Tibial artery (tissue), 4 donors: Measurements from ENCODE around the gene PHLDB1.

ENCODE experiments used
- DNase-seq, 2 donors: peaks; one replicate each; pipeline ENCODE4 v3.0.0-alpha.2; 2019
- H3K27ac ChIP-seq, 2 donors: fragments of 200-600 bp; sonication (generic) in 1 of 2; 1 replicate in 1 of 2; 2 replicates in 1 of 2; pipeline ENCODE4 v1.5.1; 2018 to 2019; ENCODE audit warnings: mild to moderate bottlenecking in 1 of 2
- H3K27me3 ChIP-seq, 2 donors: fragments of 200-600 bp; sonication (generic) in 1 of 2; one replicate each; pipeline versions ENCODE4 v1.5.1 to v1.6.0; 2016 to 2019
- H3K36me3 ChIP-seq, 3 donors: fragments of 200-600 bp; sonication (generic) in 2 of 3; one replicate each; pipeline ENCODE4 v1.5.1; 2016 to 2019; ENCODE audit warnings: mild to moderate bottlenecking in 2 of 3
- H3K4me1 ChIP-seq, 4 donors: fragments of 200-600 bp; sonication (generic) in 2 of 4; 1 replicate in 3 of 4; 2 replicates in 1 of 4; pipeline ENCODE4 v1.5.1; 2016 to 2019
- H3K4me3 ChIP-seq, 2 donors: fragments of 200-600 bp; sonication (generic) in 1 of 2; 1 replicate in 1 of 2; 2 replicates in 1 of 2; pipeline ENCODE4 v1.5.1; 2018 to 2019; ENCODE audit warnings: mild to moderate bottlenecking in 2 of 2
- H3K9me3 ChIP-seq, 3 donors: fragments of 200-600 bp; sonication (generic) in 1 of 3; one replicate each; pipeline ENCODE4 v1.5.1; 2016 to 2019
- CTCF ChIP-seq, 2 experiments: fragments of 200-600 bp in 1 of 2; fragments of 450-650 bp in 1 of 2; IDR thresholded peaks; one replicate each; pipeline ENCODE4 v1.5.1; 2017 to 2019; ENCODE audit warnings: antibody characterized with exemption in 2 of 2, mild to moderate bottlenecking in 1 of 2, moderate library complexity in 1 of 2
- intact Hi-C: fragments of 100-400 bp; cut with DNase I; formaldehyde crosslinking; loops from one replicate; pipeline ENCODE4 v1.15.0; 2023; ENCODE audit warnings: low total_unique reads

PHLDB1 gene

GRCh38 chr11:118661425-118662301 is 54.2 kb downstream of the PHLDB1 start:
- Histone ChIP-seq H3K4me1 (peaks cover 0 to 17% (median 8%) of the 10 kb centered on the region in 4 donors), H3K4me3 (no peak overlapping the region), H3K27ac (no peak overlapping the region), H3K27me3 (peaks cover 0 to 7% of the 10 kb centered on the region in 2 donors), H3K36me3 (peaks cover 0 to 17% (median 6%) of the 10 kb centered on the region in 3 donors), H3K9me3 (no peaks in the 10 kb centered on the region)
- intact Hi-C loops = no loop called here
- DNase-seq = peak in 1 of 2 donors; percentile 62
- TF ChIP-seq CTCF (IDR thresholded peaks at IDR 0.05) = no peak

- TF ChIP-seq CTCF (IDR thresholded peaks at IDR 0.05) = no peak
- Histone ChIP-seq H3K27ac (no peak overlapping the region), H3K4me1 (peaks cover 0 to 17% (median 8%) of the 10 kb centered on the region in 4 donors), H3K9me3 (no peaks in the 10 kb centered on the region), H3K27me3 (peaks cover 0 to 7% of the 10 kb centered on the region in 2 donors), H3K36me3 (peaks cover 0 to 7% (median 0%) of the 10 kb centered on the region in 3 donors), H3K4me3 (no peak overlapping the region)
- intact Hi-C loops = no loop called here
- DNase-seq = peak in 1 of 2 donors; percentile 56
These were observed 55.2 kb downstream of the PHLDB1 start for GRCh38 chr11:118662401-118663271.

GRCh38 chr11:118663381-118663780 is 56.0 kb downstream of the PHLDB1 start:
- H3K4me1 ChIP-seq = peaks cover 0 to 17% (median 8%) of the 10 kb centered on the region in 4 donors
- intact Hi-C loops = no loop called here
- no peak overlapping the region for H3K27ac ChIP-seq
- H3K27me3 ChIP-seq = peaks cover 0 to 7% of the 10 kb centered on the region in 2 donors
- TF ChIP-seq CTCF (IDR thresholded peaks at IDR 0.05) = no peak
- peak in 1 of 2 donors; percentile 40 for DNase-seq
- H3K4me3 ChIP-seq = no peak overlapping the region
- no peaks in the 10 kb centered on the region for H3K9me3 ChIP-seq
- peaks cover 0 to under 1% (median 0%) of the 10 kb centered on the region in 3 donors for H3K36me3 ChIP-seq

DNA sequence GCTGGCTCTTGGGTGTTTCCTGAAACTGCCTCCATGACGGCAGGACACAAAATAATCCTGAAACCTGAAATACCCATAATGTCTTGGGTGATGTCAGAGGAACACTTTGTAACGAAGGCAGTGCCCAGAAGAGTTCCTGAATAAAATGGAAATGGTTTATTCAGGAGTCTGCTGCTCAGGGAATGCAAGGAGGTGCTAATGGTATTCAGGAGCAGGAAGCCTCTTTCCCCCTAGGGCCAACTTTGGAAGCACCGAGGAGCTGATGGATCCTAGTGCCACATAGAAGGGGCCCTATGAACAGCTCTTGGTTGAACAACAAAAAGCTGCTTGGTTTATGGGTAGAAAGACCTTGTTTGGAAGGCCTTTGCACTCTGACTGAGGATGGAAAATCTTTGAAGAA is 56.5 kb downstream of the PHLDB1 start:
- Histone ChIP-seq H3K36me3 (no peaks in the 10 kb centered on the region), H3K27me3 (peaks cover 0 to 7% of the 10 kb centered on the region in 2 donors), H3K27ac (no peak overlapping the region), H3K4me1 (peaks cover 0 to 13% (median 8%) of the 10 kb centered on the region in 4 donors), H3K4me3 (no peak overlapping the region), H3K9me3 (no peaks in the 10 kb centered on the region)
- TF ChIP-seq CTCF (IDR thresholded peaks at IDR 0.05) = no peak
- intact Hi-C loops = no loop called here
- peak in 1 of 2 donors; percentile 3 for DNase-seq

DNA sequence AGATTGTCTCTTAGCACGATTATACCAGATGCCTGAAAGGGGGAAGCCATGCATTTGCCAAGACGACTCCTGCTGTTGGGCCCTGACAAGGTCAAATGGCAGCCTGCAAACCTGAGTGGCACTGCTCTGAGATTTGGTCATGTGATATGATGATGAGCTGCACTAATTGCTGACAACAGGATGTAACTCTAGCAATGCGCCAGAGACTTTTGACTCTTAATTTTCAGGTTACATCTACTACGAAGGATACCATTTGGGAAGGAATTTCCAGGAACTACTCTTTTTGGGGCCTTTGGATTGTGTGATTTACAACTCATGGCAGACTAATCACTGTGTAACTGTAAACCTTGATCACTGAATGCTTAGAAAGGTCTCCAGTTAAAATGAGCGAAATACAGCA is 59.0 kb downstream of the PHLDB1 start:
- H3K4me1 ChIP-seq = no peaks in the 10 kb centered on the region
- no peak overlapping the region for H3K4me3 ChIP-seq
- no peaks in the 10 kb centered on the region for H3K36me3 ChIP-seq
- TF ChIP-seq CTCF (IDR thresholded peaks at IDR 0.05) = no peak
- H3K27ac ChIP-seq = no peak overlapping the region
- H3K9me3 ChIP-seq = peaks cover 0 to 5% (median 0%) of the 10 kb centered on the region in 3 donors
- no peak for DNase-seq
- intact Hi-C loops = no loop called here
- H3K27me3 ChIP-seq = peaks cover 0 to 7% of the 10 kb centered on the region in 2 donors
